Neural cell (in vitro differentiated cells): ENCODE results near the gene PLD3.

Source experiments
- EP300 ChIP-seq: fragments of 450-650 bp; conservative IDR thresholded peaks from 2 replicates; pipeline ENCODE4 v1.6.1; 2014; ENCODE audit warnings: antibody characterized with exemption, mild to moderate bottlenecking, moderate library complexity; ENCODE audit not compliant: poor library complexity, severe bottlenecking
- EZH2 ChIP-seq: fragments of 200-600, 300-800 bp; shearing (Covaris generic), sonication (generic); IDR thresholded peaks from 2 replicates; pipeline ENCODE4 v1.6.1; 2014; ENCODE audit warnings: antibody characterized with exemption, low read length, borderline replicate concordance, mild to moderate bottlenecking; ENCODE audit not compliant: insufficient read depth, poor library complexity, severe bottlenecking
- MXI1 ChIP-seq: fragments of 450-650 bp; conservative IDR thresholded peaks from 2 replicates; pipeline ENCODE4 v1.6.1; 2014; ENCODE audit warnings: antibody characterized with exemption, mild to moderate bottlenecking; ENCODE audit not compliant: poor library complexity, severe bottlenecking
- POLR2AphosphoS5 ChIP-seq: IDR thresholded peaks from 2 replicates; pipeline ENCODE4 v1.6.1; 2012
- RAD21 ChIP-seq: fragments of 450-650 bp; conservative IDR thresholded peaks from 2 replicates; pipeline ENCODE4 v1.6.1; 2014; ENCODE audit warnings: antibody characterized with exemption, mild to moderate bottlenecking, moderate library complexity
- TAF1 ChIP-seq: IDR thresholded peaks from 2 replicates; pipeline ENCODE4 v1.6.1; 2012; ENCODE audit warnings: low read depth
- TF ChIP-seq, protein P1 (sequence below): fragments of 450-650 bp; IDR thresholded peaks from 2 replicates; pipeline ENCODE4 v1.5.1; 2014; ENCODE audit warnings: antibody characterized with exemption, mild to moderate bottlenecking, moderate library complexity; ENCODE audit not compliant: poor library complexity, severe bottlenecking
- TF ChIP-seq, protein P2 (sequence below): IDR thresholded peaks from 2 replicates; pipeline ENCODE4 v1.6.1; 2012; ENCODE audit warnings: borderline replicate concordance

- TF ChIP-seq, protein P1, sequence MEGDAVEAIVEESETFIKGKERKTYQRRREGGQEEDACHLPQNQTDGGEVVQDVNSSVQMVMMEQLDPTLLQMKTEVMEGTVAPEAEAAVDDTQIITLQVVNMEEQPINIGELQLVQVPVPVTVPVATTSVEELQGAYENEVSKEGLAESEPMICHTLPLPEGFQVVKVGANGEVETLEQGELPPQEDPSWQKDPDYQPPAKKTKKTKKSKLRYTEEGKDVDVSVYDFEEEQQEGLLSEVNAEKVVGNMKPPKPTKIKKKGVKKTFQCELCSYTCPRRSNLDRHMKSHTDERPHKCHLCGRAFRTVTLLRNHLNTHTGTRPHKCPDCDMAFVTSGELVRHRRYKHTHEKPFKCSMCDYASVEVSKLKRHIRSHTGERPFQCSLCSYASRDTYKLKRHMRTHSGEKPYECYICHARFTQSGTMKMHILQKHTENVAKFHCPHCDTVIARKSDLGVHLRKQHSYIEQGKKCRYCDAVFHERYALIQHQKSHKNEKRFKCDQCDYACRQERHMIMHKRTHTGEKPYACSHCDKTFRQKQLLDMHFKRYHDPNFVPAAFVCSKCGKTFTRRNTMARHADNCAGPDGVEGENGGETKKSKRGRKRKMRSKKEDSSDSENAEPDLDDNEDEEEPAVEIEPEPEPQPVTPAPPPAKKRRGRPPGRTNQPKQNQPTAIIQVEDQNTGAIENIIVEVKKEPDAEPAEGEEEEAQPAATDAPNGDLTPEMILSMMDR, result no peak
- TF ChIP-seq, protein P2, sequence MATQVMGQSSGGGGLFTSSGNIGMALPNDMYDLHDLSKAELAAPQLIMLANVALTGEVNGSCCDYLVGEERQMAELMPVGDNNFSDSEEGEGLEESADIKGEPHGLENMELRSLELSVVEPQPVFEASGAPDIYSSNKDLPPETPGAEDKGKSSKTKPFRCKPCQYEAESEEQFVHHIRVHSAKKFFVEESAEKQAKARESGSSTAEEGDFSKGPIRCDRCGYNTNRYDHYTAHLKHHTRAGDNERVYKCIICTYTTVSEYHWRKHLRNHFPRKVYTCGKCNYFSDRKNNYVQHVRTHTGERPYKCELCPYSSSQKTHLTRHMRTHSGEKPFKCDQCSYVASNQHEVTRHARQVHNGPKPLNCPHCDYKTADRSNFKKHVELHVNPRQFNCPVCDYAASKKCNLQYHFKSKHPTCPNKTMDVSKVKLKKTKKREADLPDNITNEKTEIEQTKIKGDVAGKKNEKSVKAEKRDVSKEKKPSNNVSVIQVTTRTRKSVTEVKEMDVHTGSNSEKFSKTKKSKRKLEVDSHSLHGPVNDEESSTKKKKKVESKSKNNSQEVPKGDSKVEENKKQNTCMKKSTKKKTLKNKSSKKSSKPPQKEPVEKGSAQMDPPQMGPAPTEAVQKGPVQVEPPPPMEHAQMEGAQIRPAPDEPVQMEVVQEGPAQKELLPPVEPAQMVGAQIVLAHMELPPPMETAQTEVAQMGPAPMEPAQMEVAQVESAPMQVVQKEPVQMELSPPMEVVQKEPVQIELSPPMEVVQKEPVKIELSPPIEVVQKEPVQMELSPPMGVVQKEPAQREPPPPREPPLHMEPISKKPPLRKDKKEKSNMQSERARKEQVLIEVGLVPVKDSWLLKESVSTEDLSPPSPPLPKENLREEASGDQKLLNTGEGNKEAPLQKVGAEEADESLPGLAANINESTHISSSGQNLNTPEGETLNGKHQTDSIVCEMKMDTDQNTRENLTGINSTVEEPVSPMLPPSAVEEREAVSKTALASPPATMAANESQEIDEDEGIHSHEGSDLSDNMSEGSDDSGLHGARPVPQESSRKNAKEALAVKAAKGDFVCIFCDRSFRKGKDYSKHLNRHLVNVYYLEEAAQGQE, result no peak
- TF ChIP-seq EZH2, result no peak
- TF ChIP-seq POLR2AphosphoS5, result no peak
- no peak for TF ChIP-seq TAF1
- TF ChIP-seq EP300, result no peak
- no peak for TF ChIP-seq RAD21
- no peak for TF ChIP-seq MXI1
These were observed 43.6 kb downstream of the PLD3 start for GRCh38 chr19:40392123-40392522.
